Measurements from ENCODE around the gene EMC9. TPM values are rescaled to one million over a fixed set of nuclear protein-coding genes. Genes with fewer than 3 reads are reported as not detected.

EMC9 gene
- total RNA-seq, 1 donor from 2014 or later = 14.0 TPM

- Histone ChIP-seq H3K79me2 (ENCODE audit: low read depth) (peaks cover 15% of the 10 kb centered on the region), H4K20me1 (ENCODE audit: low read depth) (peaks cover 14% of the 10 kb centered on the region), H2AFZ (replicated peaks) (no peak overlapping the region), H3K4me1 (peaks cover 6% of the 10 kb centered on the region), H3K9me3 (ENCODE audit: low read depth) (no peaks in the 10 kb centered on the region), H3K36me3 (no peaks in the 10 kb centered on the region), H3K9ac (no peak overlapping the region), H3F3A (ENCODE audit: low read depth) (peaks cover 22% of the 10 kb centered on the region), H3K4me3 (no peak overlapping the region), H3K27me3 (no peaks in the 10 kb centered on the region), H3K4me2 (no peak overlapping the region), H3K27ac (no peak overlapping the region)
- H3K27me3 Mint-ChIP-seq (ENCODE audit: insufficient read depth, low read depth) = peaks cover 3% of the 10 kb centered on the region
- DNase-seq (ENCODE audit: low spot score) = no peak
- TF ChIP-seq EZH2 (IDR thresholded peaks at IDR 0.05) (no peak), CTCF (IDR thresholded peaks at IDR 0.05) (no peak), EZH2phosphoT487 (IDR thresholded peaks at IDR 0.05) (no peak)
- no peaks in the 10 kb centered on the region for H3K9me3 Mint-ChIP-seq
- H3K4me3 Mint-ChIP-seq = no peak overlapping the region
- H3K4me1 Mint-ChIP-seq = peaks cover 19% of the 10 kb centered on the region
- peaks cover 19% of the 10 kb centered on the region for H3K36me3 Mint-ChIP-seq
- H3K27ac Mint-ChIP-seq = no peak overlapping the region
These were observed 44.4 kb upstream of the EMC9 start for GRCh38 chr14:24185741-24186140.

- Mint-ChIP-seq H3K36me3 (peaks cover 19% of the 10 kb centered on the region), H3K4me1 (peaks cover 18% of the 10 kb centered on the region), H3K27me3 (ENCODE audit: insufficient read depth, low read depth) (peaks cover 3% of the 10 kb centered on the region), H3K4me3 (no peak overlapping the region), H3K27ac (no peak overlapping the region), H3K9me3 (no peaks in the 10 kb centered on the region)
- Histone ChIP-seq H3K27me3 (no peaks in the 10 kb centered on the region), H3K79me2 (ENCODE audit: low read depth) (peaks cover 15% of the 10 kb centered on the region), H3K4me3 (no peak overlapping the region), H4K20me1 (ENCODE audit: low read depth) (peaks cover 14% of the 10 kb centered on the region), H3F3A (ENCODE audit: low read depth) (peaks cover 22% of the 10 kb centered on the region), H3K4me1 (peaks cover 6% of the 10 kb centered on the region), H3K9me3 (ENCODE audit: low read depth) (no peaks in the 10 kb centered on the region), H3K9ac (no peak overlapping the region), H3K36me3 (no peaks in the 10 kb centered on the region), H2AFZ (replicated peaks) (no peak overlapping the region), H3K27ac (no peak overlapping the region), H3K4me2 (no peak overlapping the region)
- DNase-seq (ENCODE audit: low spot score) = no peak
- TF ChIP-seq CTCF (IDR thresholded peaks at IDR 0.05) (no peak), EZH2 (IDR thresholded peaks at IDR 0.05) (no peak), EZH2phosphoT487 (IDR thresholded peaks at IDR 0.05) (no peak)
These were observed 43.6 kb upstream of the EMC9 start for GRCh38 chr14:24185026-24185425.

- H2AFZ ChIP-seq (replicated peaks) = no peak overlapping the region
- peaks cover 18% of the 10 kb centered on the region for H3F3A ChIP-seq (ENCODE audit: low read depth)
- no peak overlapping the region for H3K4me3 ChIP-seq
- peaks cover 15% of the 10 kb centered on the region for H3K79me2 ChIP-seq (ENCODE audit: low read depth)
- no peaks in the 10 kb centered on the region for H3K9me3 Mint-ChIP-seq
- peaks cover 6% of the 10 kb centered on the region for H3K4me1 ChIP-seq
- H3K27ac ChIP-seq = no peak overlapping the region
- no peak overlapping the region for H3K4me3 Mint-ChIP-seq
- peaks cover 3% of the 10 kb centered on the region for H3K27me3 Mint-ChIP-seq (ENCODE audit: insufficient read depth, low read depth)
- no peak overlapping the region for H3K27ac Mint-ChIP-seq
- no peaks in the 10 kb centered on the region for H3K27me3 ChIP-seq
- H4K20me1 ChIP-seq (ENCODE audit: low read depth) = peaks cover 14% of the 10 kb centered on the region
- no peak for TF ChIP-seq CTCF (IDR thresholded peaks at IDR 0.05)
- TF ChIP-seq EZH2phosphoT487 (IDR thresholded peaks at IDR 0.05) = no peak
- TF ChIP-seq EZH2 (IDR thresholded peaks at IDR 0.05) = no peak
- no peak overlapping the region for H3K9ac ChIP-seq
- no peaks in the 10 kb centered on the region for H3K36me3 ChIP-seq
- H3K36me3 Mint-ChIP-seq = peaks cover 19% of the 10 kb centered on the region
- no peaks in the 10 kb centered on the region for H3K9me3 ChIP-seq (ENCODE audit: low read depth)
- H3K4me2 ChIP-seq = no peak overlapping the region
- peaks cover 14% of the 10 kb centered on the region for H3K4me1 Mint-ChIP-seq
- DNase-seq (ENCODE audit: low spot score) = no peak
These were observed 42.9 kb upstream of the EMC9 start for GRCh38 chr14:24184104-24184970.
